IPS-NIHi11 (cell line): Measurements from ENCODE around the gene PKD1L1.
"Not testable (repeated sequence)": the region's sequence is repeated elsewhere in the genome, so short reads cannot be mapped to it uniquely, and the experiment has no call there.

Experiments
- DNase-seq: peaks from one replicate; pipeline ENCODE4 v3.0.0; 2012; ENCODE audit warnings: mixed read lengths, low spot score

The PKD1L1 gene

DNA sequence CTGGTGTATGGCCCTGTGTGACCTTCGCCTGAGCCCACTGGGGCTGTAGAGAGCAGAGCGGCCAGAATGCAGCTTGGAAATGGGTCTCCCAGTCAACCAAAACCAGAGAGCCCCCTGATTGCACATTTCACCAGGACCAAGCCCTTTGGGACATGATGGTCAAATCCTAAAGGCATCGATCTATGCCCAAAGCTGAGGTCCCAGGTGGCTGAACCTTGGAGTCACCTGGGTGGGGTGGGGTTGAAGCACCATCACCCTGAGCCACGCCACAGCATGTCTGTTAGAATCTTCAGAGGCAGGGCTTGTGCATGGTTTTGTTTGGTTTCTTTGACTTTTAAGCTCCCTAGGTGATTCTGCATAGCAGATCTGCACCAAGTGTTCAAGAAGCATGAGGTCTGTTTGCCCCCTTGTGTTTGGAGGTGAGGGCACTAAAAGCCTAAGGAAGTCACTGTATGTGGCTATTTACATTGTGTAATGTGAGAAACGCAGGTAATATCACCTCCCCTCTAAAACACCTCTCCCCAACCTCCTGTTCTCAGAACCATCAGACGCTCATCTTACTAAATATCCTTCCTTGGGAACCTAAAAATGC is 9.6 kb downstream of the PKD1L1 start:
- DNase-seq = no peak

DNA sequence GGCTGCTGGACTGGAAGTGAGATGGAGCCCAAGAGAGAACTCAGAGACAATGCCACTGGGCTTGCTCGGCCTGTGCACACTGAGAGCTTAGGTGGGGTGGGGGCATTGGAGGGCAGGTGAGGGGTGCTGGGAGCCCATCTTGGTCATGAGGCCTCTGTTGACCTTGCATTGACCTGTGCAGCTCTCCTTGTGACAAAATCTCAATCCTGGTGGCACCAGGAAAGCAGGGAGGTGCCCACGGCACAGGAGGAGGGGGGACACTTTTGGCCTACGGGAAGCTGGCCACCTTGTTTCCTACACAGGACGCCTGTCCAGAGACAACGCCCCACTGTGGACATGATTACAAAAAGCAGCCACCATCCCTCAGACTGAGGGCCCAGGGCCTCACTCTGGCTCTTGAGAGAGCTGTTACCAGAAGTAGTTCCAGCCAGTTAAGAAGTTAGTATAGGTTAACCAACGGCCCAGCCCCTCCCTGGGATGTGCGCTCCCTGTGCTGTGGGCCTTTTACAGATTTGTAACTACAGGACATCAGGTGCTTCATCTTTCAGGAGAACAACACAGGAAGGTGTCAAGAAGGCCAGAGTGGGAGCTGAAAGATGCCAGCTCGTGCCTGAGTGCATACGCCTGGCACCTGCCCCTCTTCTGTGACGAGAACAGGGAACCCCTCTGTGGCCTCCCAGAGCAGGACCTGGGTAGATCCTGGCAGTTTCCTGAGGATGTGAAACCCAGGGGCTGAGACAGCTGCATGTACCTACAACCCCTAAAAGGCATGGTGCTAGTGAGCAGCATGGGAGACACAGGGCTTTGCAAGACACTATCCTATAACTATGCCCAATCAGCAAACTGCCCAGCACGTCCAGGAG is 10.3 kb downstream of the PKD1L1 start:
- DNase-seq = no peak

DNA sequence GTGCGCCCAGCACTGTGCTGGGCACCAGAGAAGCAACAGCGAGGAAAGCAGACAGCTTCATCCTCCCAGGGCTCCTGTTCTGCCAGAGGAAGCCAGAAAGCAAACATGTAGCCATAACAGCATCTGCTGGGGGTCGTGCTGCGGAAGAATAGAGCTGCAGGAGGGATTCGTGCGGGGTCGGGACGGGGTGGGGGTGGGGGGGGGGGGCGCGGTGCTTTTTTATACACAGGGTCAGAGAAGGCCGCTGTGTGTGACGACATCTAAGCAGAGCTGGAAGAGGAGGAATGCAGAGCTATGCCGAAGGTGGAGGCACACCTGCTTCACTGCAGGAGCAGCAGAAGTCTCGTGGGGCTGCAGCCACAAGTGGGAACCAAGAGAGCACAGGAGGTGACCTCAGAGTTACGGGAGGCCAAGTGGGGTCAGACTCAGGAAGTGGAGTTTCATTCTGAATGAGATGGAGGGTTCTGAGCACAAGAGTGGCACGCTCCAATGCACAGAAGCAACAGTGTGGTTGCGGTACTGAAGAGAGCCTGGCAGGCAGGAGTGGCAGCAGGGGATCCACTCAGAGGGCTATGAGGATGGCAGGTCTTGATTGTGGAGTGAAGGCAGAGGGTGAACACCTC is 11.1 kb downstream of the PKD1L1 start:
- no peak for DNase-seq

DNA sequence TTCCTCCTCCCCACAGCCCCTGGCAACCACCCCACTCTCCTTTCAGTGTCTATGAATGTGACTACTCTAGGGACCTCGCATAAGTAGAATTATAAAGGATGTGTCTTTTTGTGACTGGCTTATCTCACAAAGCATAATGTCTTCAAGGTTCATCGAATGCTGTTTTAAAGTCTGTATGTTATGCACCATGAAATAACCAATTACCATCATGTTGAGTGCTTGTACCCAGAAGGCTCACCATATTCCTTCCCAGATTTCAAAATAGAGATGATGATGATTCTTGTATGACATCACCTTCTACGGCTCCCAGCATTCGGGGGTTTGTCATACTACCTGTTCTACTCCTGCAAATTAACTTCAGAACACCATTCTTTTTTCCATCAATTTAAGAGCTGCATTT is 11.9 kb downstream of the PKD1L1 start:
- no peak for DNase-seq

DNA sequence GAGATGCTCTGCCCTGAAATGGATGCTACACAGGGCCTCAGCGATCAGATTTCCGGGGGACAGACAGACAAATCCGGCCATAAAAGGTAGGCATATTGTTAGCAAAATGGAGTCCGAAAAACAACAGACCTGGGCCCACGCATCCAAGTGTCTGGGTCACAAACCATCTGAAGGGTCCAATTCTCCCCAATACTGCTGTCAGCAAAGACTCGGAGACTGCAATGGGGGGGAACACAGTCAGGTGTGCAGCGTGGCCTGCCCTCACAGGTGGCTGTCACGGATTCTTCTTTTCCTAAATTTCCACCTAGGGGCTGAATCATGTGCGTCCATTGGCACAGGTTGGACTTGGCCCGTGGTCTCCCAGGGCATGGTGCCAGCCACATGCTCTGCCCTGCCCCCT is 12.9 kb downstream of the PKD1L1 start:
- no peak for DNase-seq

DNA sequence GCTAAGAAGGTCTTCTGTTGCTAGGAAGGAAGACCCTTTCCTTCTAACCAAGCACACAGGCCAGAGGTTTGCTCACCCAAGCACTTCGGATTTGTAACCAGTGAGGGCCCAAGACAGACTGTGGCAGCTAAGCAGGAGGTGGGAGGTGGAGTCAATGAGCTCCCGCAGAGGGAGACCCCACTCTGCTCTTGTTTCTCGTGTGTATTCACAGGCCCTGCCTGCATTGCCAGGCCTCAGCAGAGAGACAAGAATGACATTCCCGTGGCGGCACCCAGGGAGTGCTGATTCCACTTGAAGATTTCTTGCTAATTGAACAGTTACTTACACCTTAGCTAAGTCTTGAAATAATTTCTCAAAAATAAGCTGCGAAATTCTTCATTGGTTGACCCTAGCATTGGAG is 13.4 kb downstream of the PKD1L1 start:
- DNase-seq = no peak

DNA sequence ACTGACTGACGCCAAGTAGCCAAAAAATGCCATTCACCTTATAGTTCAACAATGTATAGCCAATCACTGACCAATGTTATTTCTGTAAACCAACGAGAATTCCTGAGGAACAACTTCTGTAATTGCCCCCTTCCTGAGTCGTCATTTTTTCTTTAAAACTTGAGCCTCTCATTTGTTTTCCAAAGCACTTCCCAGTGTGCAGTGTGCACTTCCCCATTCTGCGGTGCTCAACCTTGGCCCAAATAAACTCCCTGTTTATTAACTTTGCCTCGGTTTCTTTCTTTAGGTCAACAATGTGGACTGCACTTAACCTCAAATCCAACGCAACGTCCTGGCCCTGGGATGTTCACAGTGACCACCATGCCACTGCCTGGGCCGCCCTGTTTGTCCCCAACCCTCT is 15.1 kb downstream of the PKD1L1 start:
- no peak for DNase-seq

DNA sequence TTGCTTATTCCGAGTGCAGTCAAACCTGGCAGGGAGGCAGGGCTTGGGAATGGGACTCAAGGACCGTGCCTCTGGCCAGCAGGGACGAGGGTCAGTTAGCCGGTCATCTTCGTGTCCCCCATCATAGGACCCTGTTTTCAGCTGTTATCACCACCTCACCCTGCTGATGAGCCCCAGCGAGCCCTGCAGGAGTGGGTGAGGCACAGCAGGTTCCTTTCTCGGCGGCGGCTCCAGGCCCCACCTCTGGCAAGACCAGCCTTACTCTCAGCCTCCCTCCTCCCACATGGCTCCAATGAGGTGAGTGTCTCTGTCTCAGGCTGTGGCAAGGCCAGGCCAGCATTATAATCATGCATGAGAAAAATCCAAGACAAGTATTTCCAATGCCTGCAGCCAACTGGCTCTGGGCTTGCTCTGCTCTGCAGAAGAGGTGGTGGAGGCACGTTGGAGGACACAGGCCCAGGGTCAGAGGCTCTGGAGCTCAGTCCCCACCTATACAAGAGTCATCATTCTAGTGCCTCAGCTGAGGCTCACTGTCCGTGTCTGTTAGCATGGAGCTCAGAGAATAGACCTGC is 15.7 kb downstream of the PKD1L1 start:
- DNase-seq = no peak

DNA sequence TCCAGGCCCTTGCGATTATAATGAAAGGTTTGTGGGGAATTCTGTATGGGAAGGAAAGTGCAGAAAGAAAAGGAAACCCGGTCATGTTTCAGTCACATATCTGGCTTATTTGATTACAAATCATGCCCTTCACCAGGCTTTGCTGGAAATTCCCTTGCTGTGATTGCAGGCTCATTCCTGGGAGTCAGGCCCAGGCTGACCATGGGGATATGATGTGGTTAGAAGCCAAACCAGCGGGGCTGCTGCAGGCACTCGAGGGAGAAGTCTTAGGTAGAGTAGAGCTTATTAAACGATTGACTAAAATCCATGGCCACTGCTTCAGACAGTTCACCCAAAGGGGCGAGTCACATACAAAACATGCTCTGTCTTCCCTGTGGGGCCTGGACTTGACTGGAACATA is 16.2 kb downstream of the PKD1L1 start:
- no peak for DNase-seq

DNA sequence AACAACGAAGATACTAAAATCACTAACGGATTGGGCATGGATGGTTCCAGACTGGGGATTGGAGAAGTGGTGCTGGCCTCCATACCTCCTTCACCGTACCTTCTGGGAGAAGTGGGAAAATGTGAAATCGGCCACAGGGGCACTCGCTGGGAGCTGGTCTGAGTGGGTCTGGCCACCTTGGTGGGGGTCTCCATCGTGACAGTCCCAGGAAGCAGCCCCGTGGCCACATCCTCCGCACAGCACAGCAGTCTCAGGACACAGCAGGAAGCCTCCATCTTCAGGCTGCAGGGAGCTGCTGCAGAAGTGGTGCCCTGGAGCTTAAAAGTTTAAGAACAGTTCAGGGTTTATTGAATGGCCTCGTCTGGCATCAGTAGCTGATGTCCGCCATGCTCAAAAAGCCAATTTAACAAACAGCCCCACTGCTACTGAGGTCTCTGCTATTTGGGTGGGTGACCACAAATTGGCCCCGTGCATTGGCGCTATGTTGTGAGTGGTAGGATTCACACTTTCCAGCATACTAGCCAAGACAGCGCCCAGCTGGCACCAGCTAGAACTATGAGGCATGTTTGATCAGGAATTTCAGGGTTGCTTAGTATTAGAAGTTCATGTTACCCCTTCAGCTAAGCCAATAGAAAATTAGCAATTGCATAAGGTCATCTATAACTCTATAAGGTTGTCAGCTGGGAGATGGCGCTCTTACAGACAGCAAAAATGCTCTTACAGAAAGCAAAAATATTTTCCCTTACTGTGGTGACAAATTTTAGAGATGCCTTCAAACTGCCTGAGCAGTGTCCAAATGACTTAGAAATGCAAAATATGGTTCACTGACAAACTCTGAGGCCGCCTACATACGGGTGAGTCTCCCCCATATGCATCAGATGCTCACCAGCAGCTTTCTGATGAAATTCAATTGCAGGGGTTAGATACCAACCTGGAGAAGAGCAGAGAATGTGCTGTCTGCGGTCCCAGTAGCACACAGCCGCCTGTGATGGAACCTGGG is 17.0 kb downstream of the PKD1L1 start:
- DNase-seq = no peak

DNA sequence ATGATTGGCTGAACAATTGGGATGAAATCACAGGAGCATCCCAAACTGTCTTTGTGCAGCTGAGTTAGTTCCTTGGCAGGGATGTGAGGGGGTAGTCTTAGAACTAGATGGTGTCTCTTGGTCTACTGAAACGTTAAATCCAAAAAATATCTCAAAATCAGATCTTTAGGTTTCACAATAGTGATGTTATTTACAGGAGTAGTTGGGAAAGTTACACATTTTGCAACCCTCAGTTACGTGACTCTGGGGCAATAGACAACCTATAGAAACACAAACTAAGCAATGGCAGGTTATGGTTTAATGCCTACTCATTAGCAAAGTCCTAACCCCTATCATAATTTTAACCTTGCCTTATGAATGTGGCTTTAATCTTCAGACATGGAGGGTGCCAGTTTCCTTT is 24.0 kb downstream of the PKD1L1 start:
- no peak for DNase-seq

DNA sequence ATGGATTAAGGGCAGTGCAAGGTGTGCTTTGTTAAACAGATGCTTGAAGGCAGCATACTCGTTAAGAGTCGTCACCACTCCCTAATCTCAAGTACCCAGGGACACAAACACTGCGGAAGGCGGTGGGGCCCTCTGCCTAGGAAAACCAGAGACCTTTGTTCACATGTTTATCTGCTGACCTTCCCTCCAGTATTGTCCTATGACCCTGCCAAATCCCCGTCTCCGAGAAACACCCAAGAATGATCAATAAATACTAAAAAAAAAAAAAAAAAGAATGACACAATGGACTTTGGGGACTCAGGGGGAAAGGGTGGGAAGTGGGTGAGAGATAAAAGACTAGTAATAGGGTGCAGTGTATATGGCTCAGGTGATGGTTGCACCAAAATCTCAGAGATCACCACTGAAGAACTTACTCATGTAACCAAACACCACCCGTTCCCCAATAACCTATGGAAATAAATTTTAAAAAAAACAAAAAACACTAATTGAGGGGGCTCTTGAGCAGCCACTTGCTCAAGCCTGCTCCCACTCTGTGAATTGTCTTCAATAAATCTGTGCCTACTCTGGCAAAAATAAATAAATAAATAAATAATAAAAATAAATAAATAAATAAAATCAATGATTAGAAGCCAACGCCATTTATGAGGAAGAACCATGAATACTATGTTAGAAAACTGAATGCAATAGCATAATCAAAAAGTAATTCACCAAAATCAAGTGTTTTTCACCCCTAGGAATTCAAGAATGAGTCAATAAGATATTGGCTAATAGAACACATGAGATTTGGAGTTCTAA is 25.0 kb downstream of the PKD1L1 start:
- not testable (repeated sequence) for DNase-seq

DNA sequence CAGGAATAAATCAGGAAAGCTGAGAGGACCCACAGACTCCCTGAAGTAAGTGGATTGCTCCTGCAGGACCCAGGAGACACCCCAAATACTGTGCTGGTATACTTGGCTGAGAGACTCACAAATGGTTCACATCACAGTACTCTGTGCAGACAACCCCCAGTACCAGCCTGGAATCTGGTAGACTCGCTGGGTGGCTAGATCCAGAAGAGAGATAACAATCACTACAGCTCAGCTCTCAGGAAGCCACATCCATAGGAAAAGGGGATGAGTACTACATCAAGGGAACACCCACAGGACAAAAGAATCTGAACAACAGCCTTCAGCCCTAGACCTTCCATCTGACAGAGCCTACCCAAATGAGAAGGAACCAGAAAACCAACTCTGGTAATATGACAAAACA is 31.8 kb downstream of the PKD1L1 start:
- not testable (repeated sequence) for DNase-seq

DNA sequence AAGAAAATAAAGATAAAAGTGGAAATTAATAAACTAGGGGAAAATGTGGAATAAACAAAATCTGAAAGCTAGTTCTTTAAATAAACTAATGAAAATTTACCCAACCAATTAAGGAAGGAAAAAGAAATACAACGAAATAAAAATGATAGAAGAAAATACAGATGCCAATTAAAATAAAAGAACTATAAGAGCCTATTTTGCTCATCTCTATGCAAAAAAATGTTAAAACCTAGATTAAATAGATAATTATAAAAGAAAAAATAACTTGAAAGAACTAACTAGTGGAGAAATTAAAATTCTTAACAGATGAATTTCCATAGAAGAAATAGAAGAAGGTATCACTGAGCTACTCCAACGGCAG is 32.7 kb downstream of the PKD1L1 start:
- no peak for DNase-seq

DNA sequence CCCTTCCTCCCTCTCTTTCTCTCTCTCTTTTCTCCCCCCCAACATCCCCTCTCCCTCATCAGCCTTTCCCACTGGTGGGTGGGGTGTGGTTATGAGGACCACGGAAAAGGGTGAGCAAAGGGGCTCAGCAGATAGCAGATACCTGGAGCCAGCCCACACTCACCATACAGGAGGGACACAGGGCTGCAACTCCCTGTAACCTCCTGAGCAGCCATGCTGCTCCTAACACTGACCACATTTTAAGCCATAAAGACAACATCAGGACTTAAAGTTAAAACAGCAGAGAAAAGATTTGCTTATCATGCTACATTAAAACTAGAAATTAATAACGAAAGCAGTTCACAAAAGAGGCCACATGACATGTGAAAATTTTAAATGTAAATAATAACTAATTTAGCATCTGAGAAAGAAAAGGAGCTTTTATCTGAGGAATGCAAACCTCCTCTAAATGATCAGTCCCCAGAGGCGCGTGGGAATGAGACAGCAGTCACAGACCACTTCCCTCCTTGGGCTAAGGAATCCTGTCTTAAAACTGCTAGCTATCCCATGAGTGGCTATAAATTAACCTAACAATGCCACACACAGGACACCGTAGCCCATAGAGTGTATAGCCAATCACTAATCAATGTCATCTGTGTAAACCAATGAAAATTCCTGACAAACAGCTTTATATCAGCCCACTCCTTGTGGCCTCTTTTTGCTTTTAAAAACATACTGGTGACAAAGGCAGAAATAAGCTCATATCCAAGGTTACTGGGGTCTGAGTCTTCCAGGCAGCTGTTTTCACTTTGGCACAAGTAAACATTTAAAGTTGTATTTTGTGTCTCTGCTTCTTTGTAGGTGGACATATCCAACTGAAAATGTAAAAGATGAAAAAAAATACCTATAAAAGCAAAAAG is 33.3 kb downstream of the PKD1L1 start:
- no peak for DNase-seq

DNA sequence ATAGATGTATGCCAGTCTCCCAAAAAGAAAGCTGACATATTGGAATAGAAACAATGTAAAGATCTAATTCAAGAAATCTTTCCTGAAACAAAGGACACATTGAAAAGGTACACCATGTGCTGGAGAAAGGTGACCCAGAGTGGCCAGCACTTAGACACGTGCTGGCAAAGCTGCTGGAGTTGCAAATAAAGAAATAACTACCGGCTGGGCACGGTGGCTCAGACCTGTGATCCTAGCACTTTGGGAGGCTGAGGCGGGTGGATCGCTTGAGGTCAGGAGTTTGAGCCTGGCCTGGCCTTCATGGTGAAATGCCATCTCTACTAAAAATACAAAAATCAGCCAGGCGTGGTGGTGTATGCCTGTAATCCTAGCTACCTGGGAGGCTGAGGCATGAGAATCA is 35.9 kb downstream of the PKD1L1 start:
- DNase-seq = no peak

DNA sequence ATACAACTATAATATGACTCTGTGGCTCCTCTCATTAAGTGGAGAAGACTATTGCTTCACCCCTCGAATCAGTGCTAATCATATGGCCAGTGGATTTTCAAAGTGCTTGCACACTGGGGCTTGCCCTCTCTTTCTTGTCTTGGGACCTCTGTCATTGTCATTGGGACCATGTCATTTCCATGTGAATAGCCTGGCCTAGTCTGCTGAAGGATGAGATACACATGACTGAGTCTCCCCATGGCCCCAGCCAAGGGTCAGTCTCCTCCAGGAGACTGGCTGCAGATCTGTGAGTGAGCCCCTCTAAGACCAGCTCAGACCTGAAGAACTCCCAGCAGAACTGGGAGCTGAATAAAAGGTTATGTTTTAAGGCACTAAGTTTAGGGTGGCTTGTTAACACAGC is 39.5 kb downstream of the PKD1L1 start:
- DNase-seq = no peak

DNA sequence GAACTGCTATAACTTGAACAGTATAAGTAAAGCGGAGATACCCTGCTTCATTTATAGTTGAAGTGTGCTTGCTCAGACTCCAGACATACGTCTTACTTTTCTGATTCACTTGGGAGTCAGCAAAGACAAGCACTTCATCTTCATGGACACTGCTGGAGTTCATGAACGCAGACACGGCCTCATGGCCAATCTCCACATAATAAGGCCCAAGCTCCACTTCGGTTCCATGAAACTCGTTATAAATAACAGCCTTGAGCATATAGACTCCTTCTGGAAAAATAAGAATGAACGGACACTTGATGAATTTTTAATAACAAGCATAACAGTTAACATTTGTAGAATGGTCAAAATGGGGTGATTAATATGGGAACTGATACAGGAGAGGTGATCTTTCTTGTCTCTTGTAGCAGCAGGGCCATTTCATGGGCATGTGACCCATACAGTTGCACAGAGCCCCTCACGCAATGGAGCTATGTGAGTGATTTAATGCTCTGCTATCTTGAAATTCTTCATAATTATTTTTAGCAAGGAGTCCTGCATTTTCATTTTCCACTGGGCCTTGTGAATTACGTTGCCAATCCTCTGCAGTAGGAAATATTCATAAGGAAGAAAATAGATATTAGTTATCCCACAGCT is 40.2 kb downstream of the PKD1L1 start:
- DNase-seq = no peak

DNA sequence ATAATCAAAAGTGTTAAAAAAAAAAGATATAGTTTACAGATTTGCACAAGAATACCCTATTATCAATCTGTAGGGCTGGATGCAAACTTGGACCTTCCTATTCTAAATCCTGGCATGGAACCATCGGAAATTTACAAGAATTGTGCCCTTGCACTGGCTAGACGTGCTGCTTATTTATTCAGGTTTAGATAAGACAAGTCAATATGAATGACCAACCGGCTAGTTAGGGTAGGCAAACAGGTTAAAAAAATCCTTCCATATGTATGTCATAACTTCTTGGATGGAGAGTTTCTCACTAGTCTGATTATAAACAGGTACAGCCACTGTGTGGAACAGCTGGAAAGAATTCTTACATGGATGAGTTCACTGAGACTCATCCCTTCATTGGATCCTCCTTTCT is 41.4 kb downstream of the PKD1L1 start:
- no peak for DNase-seq
